ENCODE measurements around the gene PHLDB3.
"Not testable (repeated sequence)": the region's sequence is repeated elsewhere in the genome, so short reads cannot be mapped to it uniquely, and the experiment has no call there.

PHLDB3 gene

GRCh38 chr19:43441716-43442115, 62.8 kb downstream of the PHLDB3 start:
- TF ChIP-seq CTCF (IDR thresholded peaks at IDR 0.05; ENCODE audit: low read depth, low read length, missing control alignments) = no peak
- no peak overlapping the region for H3K4me3 ChIP-seq (ENCODE audit: low read depth, low read length)
- in situ Hi-C loops (cut with HindIII; ENCODE audit: low sequenced_read_pairs) = no loop called here
- DNase-seq (ENCODE audit: low read depth) = no peak

GRCh38 chr19:43439709-43440063, 64.9 kb downstream of the PHLDB3 start:
- no peak for DNase-seq (ENCODE audit: low read depth)
- no peak for TF ChIP-seq CTCF (IDR thresholded peaks at IDR 0.05; ENCODE audit: low read depth, low read length, missing control alignments)
- in situ Hi-C loops (cut with HindIII; ENCODE audit: low sequenced_read_pairs) = no loop called here
- H3K4me3 ChIP-seq (ENCODE audit: low read depth, low read length) = no peak overlapping the region

- no peak overlapping the region for H3K4me3 ChIP-seq (ENCODE audit: low read depth, low read length)
- no peak for DNase-seq (ENCODE audit: low read depth)
- in situ Hi-C loops (cut with HindIII; ENCODE audit: low sequenced_read_pairs) = no loop called here
- TF ChIP-seq CTCF (IDR thresholded peaks at IDR 0.05; ENCODE audit: low read depth, low read length, missing control alignments) = no peak
Measured at GRCh38 chr19:43439032-43439708, 65.4 kb downstream of the PHLDB3 start.

GRCh38 chr19:43438291-43439031, 66.1 kb downstream of the PHLDB3 start:
- no peak overlapping the region for H3K4me3 ChIP-seq (ENCODE audit: low read depth, low read length)
- in situ Hi-C loops (cut with HindIII; ENCODE audit: low sequenced_read_pairs) = no loop called here
- no peak for TF ChIP-seq CTCF (IDR thresholded peaks at IDR 0.05; ENCODE audit: low read depth, low read length, missing control alignments)
- DNase-seq (ENCODE audit: low read depth) = no peak

GRCh38 chr19:43437712-43438111, 66.8 kb downstream of the PHLDB3 start:
- no peak for TF ChIP-seq CTCF (IDR thresholded peaks at IDR 0.05; ENCODE audit: low read depth, low read length, missing control alignments)
- in situ Hi-C loops (cut with HindIII; ENCODE audit: low sequenced_read_pairs) = no loop called here

GRCh38 chr19:43437284-43437683, 67.3 kb downstream of the PHLDB3 start:
- H3K4me3 ChIP-seq (ENCODE audit: low read depth, low read length); in situ Hi-C loops (cut with HindIII; ENCODE audit: low sequenced_read_pairs); DNase-seq (ENCODE audit: low read depth): not testable (repeated sequence)

More at GRCh38 chr19:43437712-43438111, 66.8 kb downstream of the PHLDB3 start:
- H3K4me3 ChIP-seq (ENCODE audit: low read depth, low read length) = no peak overlapping the region
- DNase-seq (ENCODE audit: low read depth) = no peak

- in situ Hi-C loops (cut with HindIII; ENCODE audit: low sequenced_read_pairs) = no loop called here
- DNase-seq (ENCODE audit: low read depth) = no peak
- TF ChIP-seq CTCF (IDR thresholded peaks at IDR 0.05; ENCODE audit: low read depth, low read length, missing control alignments) = no peak
- H3K4me3 ChIP-seq (ENCODE audit: low read depth, low read length) = no peak overlapping the region
Measured at GRCh38 chr19:43435775-43436174, 68.8 kb downstream of the PHLDB3 start.

All from astrocyte of the cerebellum (primary cell).